NCI-H446 (cell line): ENCODE measurements around the gene MPP1.
A peak's percentile ranks its signal among the peaks of the same experiment; 100 is the strongest.

Source experiments
- DNase-seq, 2 experiments: peaks; one replicate each; lab custom pipeline; 2025; lab: John Stamatoyannopoulos, UW

Gene MPP1

DNA sequence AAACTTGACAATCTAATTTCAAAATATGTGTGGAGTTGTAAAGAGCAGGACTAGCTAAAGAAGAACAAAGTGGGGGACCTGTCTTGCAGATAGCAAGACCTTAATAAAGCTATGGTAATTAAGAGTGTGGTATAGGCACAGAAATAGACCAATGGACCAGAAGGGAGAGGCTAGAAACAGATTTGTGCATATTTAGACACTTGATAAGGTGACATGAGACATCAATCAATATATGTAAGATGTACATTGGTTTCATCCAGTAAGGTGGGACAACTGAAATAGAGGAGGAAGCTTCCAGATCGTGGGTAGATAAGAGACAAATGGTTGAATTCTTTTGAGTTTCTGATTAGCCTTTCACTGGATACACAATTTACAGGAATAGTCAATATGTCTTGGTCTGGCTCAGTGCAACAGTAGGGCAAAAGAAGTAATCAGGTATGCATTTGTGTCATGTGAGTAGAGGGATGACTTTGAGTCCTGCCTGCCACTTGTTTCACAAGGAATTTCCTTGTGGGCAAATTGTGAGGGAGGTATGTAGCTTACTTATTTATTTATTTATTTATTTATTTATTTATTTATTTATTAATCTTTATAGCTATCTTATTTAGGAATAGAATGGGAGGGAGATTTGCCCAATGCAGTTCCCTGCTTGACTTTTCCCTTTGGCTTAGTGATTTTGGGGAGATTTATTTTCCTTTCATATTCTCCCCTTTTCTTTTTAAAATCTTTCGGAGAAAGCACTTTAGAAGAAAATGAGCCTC, 7.2 kb upstream of the MPP1 start:
- DNase-seq: no peak

DNA sequence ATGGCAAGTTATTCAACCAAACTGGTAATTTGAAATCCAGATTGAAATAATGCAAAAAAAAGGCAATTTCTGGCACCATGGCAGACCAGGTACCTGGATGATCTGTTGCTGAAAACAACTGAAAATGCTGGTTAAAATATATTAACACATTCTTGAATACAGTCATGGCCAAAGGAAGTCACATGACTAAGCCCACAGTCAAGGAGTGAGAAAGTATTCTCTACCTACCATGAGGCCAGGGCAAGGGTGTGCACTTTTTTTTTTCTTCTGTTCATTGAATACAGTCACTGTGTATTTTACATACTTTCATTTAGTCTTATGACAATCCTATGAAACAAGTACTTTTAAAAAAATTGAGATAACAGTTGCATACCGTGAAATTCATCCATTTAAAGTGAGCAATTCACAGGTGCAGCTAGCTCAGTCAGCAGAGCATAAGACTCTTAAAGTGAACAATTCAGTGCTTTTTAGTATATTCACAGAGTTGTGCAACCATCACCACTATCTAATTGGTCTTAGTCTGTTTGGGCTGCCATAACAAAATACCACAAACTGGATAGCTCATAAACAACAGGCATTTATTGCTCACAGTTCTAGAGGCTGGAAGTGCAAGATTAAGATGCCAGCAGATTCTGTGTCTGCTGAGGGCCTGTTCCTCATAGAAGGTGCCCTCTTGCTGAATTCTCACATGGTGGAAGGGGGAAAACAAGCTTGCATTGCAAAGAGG, 4.8 kb upstream of the MPP1 start:
- DNase-seq: no peak

DNA sequence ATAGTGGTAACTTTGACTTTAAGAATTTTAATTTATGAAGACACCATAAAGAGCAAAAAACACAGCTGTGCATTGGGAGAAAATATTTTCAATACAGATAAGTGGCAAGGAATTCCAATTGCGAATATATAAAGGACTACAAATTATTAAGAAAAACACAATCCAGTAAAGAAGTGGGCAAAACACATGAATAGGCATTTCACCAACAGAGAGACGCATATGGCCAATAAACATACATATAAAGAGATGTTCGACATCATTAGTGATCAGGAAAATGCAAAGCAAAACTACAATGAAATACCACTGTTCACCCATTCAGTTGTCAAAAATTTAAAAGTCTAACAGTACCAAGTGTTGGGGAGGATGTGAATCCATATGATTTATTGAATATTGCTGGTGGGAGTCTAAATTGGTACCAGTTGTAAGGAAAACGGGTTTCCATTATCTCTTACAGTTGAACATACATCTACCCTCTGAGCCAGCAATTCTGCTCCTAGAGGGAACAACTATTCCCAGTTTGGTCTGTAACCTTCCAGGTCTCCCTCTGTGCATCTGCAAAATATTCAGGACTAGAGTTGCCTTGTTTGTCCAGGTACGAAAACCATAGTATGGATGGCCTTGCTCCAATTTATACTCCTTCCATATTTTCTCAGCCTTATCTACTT, 1.7 kb upstream of the MPP1 start:
- no peak for DNase-seq

DNA sequence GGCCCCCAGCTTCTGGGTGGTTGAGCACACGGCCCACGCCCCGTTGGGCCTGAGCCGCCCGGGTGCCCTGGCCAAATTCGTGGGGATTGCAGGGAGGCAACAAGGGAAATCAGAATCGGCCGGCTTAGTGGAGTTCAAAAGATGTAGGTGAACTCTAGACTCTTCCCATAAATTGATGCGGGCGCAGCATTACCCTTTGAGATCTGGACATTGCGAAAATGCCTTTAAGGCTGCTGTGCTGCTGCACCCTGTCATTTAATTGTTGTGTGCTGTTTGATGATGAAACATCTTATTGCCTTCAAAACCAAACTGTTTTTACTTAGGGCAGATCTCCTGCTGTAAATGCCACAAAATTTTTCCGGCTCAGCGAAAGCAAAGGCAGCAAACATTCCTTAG, 409 bp upstream of the MPP1 start:
- DNase-seq: no peak

DNA sequence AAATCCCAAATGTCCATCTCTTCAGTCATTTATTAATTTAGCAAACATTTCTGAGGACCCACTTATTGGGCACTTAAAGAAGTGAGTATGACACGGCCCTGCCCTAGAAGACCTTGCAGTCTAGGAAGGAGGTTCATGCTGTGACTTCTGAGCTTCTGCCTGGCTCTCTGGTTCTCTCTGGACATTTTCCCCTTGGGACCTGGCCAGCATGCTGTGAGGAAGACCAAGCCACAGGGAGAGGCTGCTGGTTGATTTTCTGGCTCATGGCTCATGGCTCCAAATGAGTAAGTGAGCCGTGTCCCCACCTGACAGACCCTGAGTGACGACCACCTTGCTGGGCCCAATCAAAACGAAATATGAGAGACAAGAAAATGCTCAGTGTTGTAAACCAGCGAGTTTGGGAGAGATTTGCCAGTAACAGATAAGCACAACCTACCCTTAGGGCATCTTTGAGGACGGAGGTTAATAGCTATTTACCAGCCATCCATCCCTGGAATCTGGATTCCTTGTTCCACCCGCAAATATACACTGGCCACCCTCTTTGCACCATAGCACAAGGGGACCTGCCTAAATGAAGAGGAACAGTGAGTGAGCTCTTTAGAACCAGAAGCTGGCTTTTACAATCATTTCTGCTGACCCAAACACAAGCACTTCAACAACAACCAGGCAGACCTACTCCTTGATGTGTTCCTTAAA, 876 bp downstream of the MPP1 start:
- no peak for DNase-seq

DNA sequence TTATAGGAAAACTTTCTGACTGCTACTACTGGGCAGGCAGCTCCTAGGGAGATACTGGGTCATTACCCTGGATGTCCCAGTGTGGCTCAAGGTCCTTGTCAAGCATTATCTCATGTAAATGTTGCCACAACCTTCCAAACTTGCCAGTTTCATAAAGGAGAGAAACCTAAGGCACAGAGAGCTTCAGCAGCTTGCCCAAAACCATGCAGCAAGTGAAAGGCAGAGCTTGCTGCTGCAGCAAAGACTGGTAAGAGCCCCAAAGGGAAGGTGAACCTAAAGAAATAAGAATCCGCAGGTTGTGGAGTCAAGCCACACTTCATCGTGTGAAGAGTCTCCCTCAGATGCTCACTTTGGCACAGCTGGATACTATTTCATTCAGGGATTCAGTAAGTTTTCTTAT, 2.3 kb downstream of the MPP1 start:
- DNase-seq: no peak

DNA sequence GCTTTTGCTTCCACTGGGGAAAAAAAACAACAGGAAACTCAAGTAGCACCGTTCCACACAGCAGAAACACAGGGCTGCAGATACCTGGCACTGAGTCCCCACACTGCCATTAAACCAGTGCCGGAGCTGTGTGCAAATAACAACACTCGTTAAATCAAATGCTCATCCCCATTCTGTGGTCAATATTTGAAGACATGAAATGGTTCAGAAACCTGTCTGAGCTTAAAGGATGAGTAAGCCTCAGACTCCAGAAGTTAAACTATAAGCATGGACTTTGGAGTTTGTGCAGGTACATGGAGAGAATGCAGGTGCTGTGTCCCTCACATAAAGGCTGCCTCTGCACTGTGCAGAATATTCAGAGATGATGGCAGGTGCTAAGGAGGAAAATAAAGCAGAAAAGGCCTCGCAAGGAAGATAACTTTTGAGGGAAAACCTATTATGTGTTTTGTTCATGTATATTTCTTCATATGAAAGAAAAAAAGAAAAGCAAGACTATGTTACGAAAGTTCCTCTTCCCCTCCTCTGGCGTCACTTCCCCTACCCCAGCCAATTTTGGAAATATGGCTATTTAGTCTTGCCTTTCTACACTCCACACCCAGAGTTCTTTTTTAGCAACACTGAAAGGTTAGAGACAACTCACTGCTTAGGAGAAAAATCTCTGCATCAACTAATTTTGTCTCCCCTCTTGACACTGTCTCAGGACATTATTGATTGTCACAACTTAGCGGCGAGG, 4.6 kb downstream of the MPP1 start:
- no peak for DNase-seq

DNA sequence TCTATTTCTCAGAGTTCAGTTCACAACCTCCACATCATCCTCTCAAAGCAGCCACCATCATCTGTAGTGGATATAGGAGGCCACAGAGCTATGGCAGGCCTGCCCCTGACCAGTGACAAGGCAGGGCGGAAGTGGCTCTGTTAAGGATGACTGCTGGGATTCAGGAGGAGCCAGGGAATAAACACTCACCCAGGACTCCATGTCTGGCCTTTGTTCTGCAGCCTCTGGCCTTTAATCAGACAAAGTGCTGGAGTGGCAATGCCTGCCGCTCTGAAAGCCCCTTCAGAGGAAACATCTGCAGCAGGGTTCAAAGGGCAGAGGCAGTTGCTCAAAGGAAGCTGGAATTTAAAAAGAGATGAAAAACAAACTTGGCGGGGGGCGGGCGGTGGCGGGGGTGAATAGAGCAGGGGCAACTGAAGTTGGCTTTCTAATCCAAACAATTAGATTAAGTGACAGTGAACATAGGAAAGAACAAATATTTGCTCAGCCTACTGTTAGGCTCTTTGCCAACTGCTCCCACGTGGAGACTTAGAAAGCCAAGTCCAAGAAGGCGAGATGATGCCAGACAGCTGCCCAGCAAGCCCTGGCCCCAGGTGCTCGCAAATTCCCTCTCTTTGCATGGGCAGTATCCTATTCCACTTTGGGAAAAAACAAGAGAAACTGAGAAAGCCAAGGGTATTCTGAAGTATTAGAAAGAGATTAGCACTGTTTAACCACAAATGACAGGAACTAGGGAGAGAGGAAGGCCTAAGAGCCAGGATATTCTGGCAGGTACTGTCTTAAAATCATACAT, 5.5 kb downstream of the MPP1 start:
- peak in 1 of 2 experiments; percentile 33 for DNase-seq

DNA sequence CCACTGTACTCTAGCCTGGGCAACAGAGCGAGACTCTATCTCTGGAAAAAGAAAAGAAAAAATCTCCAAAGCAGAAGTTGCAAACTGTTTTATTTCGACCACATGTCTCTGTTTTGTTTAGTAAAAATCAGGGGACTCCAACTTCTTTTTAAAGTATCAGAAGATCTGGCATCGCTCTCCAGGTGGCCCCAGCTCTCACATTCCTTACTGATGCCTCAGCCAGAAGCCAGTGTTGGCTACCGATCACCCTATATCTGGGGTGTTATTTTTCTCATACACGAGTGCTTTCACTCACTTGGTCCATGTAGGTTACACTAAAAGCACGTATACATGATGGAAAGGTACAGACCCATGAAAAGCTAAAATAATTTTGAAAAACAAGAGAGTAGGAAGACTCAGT, 8.3 kb downstream of the MPP1 start:
- no peak for DNase-seq

DNA sequence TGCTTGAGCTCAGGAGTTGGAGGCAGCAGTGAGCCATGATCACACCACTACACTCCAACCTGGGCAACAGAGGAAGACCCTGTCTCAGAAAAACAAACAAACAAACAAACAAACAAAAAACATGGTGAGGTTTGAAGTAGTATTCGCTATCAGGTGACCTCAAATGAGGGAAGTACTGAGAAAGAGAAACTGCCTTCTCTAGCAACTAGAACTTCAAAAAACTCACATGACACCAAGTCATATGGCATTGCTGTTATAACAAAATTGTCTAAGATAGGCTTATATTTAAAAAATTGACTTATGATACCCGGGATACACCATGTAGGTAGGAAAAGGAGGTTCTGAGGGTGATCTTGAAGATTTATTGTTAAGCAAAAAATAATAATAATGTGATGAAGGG, 10.3 kb downstream of the MPP1 start:
- no peak for DNase-seq

DNA sequence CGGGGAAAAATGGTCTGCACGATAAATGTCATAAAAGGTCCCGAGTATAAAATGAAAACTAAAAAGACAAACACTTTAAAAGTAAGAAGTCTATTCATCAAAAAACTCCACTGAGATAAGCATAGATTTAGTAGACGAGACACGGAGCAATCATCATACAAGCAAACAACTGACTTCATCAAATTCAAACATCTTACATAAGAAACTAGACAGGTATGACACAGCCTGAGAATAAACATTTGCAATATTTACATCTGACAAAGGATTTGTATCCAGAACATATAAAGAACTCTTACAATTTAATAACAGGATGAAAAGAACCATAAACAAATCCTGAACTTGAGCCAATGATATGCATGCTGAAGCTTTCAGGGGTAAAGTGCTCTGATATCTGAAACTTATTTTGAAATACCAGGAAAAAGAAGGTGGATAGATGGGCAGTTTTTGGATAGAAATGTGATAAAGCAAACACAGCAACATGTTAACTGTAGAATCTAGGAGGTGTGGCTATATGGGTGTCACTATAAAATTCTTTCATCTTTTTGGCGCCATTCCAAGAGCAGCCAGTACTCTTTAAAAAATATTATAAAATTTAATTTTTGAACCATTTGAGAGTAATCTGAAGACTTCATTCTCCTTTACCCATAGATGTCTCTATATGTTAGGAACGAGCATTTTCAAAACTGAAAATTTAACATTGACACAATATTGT, 12.0 kb downstream of the MPP1 start:
- DNase-seq: no peak

DNA sequence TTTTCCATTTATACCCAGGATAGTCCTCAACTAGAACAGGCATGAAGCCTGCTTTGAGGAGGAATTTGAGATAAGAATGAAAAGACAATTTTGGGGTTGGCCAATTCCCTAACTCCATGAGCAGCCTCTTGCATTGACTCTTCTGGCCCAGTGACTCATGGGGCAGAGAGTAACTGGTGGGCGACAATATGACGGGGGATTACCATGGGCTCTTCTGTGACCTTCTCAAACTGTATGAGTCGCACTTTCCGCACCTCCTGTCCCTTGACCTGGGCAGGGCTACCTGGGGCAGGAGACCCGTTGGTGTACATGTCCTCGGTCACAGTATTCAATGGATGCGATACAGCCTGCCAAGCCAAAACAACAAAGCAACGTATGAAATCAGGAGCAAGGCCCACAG, 13.3 kb downstream of the MPP1 start:
- DNase-seq: no peak

DNA sequence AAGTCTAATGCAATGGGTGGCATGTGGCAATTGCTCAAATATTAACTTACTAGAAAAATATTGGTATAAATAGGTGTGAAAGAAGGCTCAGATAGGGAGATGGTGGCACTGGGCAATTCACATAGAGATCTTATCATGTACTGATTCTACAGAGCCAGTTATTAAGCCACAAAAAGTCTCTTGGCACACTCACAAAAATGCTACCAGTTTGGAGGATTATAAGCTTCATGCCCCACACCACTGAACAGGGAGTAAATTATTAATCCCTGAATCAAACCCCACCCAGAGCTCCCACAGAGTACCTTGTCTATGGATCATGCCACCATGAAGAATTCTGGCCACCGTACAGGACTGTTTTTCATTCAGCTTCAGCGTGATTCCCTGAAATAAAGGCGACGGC, 13.8 kb downstream of the MPP1 start:
- DNase-seq: no peak

DNA sequence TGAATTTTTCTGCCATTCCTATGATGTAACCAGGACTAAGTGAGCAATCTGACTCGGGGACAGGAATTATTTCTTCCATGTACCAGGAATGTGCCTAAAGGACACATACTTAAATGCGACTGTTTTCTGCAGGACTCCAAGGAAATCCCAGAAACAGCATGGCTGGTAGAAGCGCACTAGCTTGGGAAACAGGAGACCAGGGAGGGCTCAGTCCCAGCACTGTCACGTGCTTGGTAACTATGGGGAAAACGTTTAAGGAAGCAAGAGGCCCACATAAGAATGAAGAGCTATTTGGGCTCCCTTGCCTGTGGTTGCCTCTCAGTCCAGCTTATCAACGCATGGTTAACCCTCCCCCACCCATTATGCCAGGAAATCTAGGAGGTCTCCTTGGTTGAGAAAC, 19.6 kb downstream of the MPP1 start:
- no peak for DNase-seq

DNA sequence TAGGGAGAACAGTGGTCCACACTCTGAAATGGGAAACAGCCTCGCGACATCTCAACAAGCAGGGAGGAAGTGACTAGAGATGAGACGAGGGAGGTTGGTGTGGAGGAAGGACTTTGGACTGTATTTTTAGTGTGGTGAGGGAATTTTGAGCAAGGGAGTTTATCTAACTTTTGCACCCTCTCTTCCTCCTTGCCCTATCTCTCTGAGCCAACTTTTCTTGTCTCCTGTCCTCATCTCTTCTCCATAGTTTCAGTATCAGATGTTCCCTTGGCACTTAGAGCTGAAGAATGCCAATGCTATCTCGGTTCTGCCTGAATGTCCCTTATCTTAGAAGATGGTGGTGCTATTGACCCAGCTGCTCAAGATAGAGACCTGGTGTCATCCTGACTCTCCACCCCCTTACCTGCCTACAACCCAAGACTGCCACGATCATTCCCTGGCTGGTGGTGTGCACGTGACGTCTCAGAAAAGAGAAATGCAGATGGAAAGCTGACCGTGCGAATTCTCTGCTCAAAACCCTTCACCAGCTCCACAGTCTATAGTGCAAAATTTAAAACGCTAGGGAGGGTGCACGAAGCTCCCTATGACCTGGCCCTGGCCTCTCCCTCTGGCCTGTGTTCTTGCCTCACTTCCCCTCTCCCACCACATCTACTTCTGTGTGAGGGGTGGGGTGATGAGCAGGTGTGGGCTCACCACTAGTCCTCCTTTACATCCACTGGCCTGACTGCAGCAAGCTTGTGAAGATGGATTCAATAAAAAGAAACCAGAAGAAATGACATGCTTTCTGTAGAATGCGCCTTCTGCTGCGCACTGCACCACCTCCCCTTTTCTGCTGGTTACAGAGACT, 20.9 kb downstream of the MPP1 start:
- DNase-seq: no peak

DNA sequence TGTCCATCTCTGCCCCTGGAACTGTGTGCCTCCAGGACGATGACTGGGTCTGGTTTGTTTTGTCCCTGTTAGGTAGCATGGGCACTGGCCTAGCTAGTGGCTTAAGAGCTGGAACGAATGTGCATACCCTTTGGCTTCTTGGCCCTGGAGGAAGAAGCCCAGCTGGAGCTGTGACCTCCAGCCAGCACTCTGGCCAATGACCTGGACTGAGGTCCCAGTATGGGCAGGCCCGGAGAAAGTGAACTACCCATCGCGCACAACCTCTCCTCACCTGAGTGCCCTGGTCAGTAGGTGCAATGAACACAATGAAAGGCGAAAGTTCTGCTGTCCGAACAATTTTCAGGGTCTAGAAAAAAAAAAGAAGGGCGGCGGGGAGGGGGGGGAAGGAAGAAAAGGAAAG, 24.3 kb downstream of the MPP1 start:
- DNase-seq: no peak

DNA sequence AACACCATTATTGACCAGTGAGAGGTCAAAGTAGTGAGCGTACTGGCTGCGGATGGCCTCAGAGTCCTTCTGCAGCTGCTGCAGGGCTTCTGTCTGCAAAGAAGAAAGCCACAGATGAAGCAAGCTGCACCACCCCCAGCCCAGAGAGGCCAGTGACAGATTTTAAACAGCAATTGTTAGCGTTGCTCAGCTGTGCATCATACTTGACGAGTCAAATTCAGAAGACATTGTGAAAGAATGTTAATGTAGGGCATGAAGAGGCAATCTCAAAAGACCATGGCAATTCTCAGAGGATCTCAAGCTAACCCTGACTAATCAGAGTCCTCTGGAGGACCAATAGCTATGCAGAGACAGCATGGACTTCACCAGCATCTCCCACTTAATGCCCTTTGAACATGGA, 26.0 kb downstream of the MPP1 start:
- no peak for DNase-seq

DNA sequence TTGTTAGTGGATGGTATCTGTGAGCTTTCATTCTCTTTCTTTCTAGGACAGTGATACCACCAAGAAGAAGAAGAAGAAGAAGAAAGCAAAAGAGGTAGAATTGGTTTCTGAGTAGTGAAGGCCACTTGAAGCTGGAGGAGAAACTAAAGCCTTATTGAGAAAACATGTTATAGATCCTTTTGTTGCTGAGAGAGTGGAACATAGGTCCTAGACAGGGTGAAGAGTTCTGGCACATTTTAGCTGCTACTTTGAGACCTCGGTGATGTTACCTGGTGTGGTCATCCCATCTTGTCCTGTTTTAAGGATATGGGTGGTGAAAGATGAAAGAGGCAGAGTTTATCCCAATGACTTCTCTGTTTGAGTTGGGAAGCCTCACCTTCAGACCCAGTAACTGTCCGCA, 28.5 kb downstream of the MPP1 start:
- DNase-seq: no peak
